HG02970 (cell line): Measurements from ENCODE around the gene FYTTD1.

Source experiments
- ATAC-seq: cut with Tn5 transposase; IDR thresholded peaks from one replicate; pipeline ENCODE4 v1.9.1; 2021; ENCODE audit warnings: mild to moderate bottlenecking, moderate library complexity, moderate number of reproducible peaks; ENCODE audit not compliant: unreplicated experiment, low FRiP score

Gene FYTTD1

DNA sequence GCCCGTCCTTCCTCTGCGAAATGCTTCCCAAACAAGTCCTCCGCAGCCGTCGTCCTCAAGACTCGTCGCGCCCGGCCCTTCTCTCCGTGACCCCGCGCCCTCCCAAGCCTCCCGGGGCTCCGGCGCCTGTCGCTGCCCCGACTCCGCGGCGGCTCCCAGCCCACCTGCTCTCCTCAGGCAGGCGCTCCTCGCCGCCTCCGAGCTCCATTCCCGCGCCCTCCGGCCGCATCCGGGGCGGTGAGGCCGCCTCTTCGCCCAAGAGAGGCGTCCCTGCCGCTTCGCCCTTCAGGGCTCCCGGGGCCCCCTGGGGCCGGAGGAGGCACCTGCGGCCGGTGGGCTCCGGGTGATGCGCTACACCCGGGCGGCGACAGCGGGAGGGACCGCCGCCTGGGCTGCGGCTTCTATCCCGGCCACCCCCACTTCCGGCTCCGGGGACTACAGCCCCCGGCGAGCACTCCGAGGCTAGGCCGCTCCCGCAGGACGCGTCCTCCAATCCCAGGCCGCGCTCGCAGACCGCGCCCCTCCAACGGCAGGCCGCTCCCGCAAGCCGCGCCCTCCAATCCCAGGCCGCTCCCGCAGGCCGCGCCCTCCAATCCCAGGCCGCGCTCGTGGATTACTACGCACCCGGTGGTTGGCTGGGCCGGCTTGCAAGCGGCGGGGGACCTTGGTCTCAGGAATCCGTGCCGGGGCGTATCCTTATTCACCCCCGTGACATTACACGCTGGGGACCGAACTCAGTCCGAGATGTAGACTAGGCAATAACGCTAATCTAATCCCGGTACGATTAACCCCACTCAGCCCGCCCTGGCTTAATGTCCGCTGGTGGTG, 13.0 kb upstream of the FYTTD1 start, which contains the start of gene RUBCN:
RUBCN (minus strand) TSS at position 414 of the 828 bp plus-strand sequence; CDS start at position 229, 185 bp downstream.
- ATAC-seq = peak; percentile 83

DNA sequence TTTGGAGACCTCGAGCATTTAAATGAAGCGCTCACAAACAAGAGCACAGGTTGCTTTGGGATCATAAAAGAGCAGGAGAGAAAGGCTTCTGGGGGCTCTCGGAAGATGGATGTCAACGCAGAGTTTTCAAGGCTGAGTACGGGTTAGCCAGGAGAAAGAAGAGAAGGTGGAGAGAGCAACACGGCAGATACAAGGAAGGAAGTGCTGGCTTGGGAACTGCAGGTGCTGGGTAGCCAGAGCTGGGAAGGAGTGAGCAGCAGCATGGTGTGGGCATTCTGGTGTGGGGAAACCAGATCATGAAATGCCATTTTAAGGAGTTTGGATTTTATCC, 12.4 kb upstream of the FYTTD1 start:
- no peak for ATAC-seq

DNA sequence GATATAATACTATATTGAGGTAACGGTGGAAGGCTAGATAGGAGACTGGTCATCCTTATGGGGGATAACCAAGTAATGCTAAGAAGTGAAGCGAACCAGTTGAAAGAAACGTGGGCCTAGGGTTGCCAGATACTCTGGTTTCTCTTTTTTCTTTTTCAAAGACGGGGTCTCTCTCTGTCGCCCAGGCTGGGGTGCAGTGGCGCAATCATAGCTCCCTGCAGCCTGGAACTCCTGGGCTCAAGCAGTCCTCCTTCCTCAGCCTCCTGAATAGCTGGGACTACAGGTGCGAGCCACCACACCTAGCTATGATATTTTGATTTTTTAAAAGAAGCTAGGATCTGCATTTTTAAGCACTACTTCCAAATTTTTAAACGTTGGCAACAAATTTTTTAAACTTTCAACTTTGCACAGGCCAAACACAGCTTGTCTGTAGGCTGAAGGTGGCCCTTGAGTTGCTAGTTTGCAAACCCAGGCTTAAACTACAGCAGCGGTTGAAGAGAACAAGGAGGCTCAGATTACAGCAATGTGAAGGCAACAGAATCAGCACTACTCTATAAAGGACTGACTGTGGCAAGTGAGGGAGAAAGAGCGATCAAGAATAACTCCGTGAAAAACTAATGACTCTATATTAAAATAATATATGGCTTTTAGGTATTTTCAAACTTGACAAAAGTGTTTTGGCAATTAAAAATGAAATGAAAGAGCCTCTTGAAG, 11.8 kb upstream of the FYTTD1 start:
- ATAC-seq = no peak

DNA sequence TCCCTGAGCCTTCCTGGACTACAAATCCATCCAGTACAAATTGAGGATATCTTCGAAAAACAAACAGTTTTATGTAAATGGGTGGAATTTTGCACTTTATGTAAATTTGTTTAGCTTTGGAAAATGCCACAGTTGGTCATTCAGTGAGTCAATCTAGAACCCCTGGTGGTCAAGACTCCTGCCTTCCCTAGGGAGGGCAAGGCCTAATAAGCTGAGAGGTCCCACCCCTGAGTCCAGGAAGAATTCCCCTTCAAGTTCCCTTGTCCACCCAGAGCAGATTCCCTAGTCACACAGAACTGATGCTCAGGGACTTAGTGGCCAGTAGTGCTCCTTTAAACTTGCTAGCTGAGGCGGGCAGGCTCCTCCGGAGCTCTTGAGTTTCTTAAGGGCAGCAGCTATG, 6.9 kb upstream of the FYTTD1 start:
- no peak for ATAC-seq

DNA sequence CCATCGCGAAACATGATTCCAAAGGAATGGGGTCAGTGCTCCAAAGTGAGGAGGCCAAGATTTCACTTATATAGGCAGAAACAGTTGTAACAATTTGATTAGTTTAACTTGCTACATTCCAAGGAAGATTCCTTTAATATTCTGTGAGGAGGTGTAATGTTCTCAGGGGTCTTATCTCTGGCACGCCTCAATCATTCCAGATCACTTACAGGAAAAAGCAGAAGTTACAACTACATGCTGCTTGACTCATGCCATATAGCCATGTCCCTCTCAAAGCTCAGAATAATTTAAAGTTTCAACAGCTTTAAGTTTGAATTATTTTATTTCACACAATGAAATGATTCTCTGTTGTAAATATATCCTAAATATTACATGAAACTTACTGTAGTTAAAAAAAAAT, 3.5 kb upstream of the FYTTD1 start:
- no peak for ATAC-seq

DNA sequence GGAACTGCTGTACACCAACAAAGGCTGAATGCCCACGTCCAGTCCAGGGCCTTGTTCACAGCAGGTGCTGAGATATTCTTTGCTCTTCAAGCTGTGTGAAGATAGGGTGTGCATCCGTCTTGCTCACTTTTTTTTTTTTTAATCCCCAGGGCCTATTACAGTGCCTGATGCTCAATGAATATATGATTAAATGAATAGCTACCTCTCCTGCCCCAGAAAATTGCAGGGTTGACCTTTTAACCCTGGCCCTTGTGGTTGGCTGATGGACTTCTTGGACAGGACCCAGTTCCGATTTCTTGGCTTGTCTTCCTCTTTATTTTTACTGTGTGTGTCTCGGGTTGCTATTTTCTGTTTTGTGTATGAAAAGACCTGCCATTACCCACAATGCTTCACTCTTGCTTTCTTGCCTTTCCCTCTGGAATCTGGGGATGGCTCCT, 2.9 kb upstream of the FYTTD1 start:
- ATAC-seq = no peak

DNA sequence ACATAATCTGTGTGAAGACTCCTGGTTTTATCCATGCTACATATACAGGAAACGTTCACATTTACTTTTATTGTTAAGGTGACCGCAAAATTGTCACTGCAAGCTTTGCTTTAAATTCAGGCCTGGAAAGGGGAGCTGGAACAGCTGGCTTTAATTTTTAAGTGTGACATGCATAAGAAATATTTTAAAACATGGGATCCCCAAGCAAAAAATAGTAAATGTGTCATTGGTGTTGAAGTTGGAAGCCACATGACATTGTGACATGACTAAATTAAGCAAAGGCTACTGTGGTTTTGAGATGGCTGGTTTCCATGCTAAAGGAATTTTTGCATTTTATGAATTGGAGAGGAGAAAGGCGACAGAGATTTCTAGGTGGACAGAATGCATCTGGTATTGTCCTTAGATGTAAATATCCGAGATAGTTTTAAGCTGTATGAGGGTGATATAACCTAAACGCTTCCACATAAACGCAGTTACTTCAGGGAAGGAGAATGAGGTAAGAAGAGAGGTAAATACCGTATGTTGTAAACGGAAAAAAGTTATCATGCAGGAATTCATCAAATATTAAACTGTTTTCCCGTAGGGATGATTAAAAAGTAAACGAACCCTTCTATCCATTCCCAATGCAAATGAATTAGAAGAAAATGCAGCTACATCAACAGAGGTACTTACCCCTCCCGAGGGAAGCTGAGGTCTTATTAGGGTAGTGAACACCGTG, 927 bp upstream of the FYTTD1 start:
- ATAC-seq = no peak

DNA sequence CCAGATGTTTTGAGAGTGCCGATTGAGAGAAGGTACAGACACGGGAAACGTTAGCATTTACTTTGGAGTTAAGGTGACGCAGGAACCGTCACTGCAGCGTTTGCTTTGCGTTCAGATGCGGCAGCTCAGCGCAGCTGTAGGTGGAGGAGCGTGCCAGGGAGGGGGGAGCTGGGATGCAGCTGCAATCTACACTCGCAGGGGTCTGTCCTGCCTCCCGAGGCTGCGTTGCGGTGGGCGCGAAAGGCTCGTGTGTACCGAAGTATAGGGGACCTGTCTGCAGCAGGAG, 425 bp upstream of the FYTTD1 start:
- ATAC-seq = peak; percentile 28

DNA sequence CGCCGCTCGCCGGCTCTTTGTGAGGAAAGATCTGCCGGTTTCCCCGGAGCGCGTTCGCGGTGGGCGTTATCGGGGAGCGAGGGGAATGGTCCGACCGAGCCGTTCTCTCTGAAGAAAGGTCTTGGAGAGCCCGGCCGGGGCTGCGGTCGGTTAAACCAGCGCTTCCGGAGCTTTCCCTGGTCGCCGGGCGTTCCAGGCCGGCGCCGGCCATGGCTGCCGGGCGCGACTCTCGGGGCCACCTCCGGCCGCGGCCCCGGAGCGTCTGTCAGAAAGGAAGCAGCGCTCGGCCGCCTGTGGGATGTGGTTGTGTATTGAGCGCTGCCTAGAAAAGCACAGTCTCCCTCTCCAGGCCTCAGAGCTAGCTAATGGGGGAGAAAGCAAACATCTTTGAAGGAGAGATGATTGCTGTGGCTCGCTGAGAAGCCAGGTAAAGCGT, 731 bp downstream of the FYTTD1 start:
- peak; percentile 41 for ATAC-seq

DNA sequence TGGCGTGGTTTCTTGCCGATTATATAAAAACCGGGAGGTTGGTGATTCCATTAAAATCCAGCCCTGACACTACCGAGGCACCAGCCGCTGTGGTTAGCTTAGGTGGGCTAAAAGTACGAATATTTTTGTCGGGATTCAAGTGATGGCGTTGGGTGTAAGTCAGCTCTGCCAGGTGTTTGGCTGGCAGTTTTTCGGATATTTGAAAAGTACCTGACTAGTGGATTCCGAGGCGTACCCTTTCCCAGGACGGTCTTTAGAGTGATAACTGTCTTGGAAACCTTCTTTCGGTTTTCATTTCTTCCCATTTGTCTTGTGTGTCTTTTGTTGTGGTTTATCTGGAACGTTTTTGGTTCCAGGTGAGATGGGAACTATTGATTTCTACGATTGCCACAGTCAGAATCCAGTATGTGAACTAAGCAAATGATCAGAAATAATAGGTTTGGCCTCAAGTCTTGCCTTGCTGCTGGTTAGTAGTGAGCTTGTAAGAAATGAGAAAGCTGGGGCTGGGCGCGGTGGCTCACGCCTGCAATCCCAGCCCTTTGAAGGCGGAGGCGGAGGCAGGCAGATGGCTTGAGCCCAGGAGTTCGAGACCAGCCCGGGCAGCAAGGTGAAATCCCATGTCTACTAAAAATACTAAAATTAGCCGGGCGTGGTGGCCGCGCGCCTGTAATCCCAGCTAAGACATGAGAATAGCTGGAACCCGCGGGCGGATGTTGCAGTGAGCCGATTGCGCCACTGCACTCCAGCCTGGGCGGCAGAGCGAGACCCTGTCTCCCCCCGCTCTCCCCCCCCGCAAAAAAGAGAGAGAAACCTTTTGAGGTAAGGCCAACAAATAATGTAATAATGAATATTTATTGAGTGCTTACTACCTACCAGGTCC, 1.4 kb downstream of the FYTTD1 start:
- no peak for ATAC-seq

DNA sequence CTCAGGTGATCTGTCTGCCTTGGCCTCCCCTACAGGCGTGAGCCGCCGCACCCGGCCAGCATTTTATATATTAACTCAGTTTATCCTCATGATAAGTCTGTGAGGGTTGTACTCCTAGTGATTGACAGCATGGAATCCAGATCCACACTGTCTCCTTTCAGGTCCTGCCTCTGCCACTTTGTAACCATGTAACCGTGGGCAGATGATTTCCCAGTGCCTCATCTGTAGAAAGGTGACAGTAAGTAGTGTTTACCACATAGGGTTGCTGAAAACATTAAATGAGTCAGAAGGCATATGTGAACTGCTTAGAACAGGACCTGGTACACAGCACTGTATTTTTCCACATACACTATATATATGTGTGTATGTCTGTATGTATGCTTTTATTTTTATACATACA, 2.4 kb downstream of the FYTTD1 start:
- ATAC-seq = no peak

DNA sequence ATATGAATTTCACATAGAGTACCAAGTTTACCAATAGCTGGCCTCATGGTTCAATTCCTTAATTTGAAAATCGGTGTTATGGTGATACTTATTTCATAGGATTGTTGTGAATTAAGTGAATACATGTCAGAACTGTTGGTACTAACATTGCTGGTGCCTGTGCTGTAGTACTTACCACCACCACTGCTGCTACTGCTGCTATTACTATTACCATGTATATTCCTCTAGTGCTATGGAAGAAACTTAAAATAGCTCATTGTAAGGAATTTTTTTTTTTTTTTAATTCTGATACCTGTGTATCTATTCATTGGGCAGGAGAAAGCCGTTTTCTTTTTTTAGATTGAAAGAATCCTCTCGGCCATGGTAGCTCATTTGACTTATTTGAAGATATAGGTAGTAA, 3.6 kb downstream of the FYTTD1 start:
- ATAC-seq = no peak

DNA sequence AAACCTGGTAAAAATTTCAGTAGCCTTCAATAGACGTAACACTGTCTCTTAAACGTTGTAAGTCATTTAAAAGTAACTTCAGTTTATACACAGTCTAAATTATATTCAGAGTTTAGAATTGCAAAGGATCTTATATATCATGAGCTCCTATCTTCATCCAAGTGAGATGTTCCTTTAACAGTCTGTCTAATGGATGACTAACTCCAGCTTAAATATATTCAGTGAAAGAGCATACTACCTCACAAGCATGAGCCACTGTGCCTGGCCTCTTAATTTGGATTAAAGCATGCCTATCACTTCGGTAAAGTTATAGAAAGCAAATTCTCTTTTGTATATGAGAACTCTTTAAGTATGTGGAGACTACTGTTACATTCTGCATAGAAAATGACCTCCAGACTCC, 7.0 kb downstream of the FYTTD1 start:
- ATAC-seq = no peak

DNA sequence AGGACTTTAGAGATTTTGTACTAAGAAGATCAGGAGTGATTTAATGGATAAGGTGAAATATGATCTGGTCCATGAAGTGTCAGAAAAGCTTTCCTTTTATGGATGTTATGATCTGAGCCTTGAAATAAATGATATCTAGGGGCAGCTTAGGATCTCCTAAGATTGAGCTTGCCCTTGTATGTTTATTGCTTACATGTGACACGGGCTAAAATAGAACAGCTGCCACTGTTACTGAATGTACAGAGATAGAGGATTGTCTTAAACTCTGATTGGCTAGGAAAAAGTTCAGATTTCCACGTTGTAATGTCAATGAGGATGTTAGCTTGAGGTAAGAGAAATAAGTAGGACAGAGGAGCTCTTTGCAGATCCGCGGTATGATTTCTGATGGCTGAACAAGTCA, 8.8 kb downstream of the FYTTD1 start:
- ATAC-seq = no peak

DNA sequence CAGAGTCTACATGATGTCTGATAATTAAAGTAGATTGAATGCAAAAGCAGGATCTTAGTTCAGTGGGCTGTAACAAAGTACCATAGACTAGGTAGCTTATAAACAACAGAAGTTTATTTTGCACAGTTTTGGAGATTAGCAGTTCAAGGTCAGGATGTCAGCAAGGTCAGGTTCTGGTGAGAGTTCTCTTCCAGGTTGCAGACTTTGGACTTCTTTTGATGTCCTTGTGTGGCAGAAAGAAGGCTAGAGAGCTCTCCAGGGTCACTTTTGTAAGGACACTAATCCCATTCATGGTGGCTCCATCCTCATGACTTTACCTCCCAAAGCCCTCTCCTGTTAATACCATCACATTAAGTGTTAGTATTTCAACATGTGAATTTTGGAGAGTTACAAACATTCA, 12.1 kb downstream of the FYTTD1 start:
- ATAC-seq = no peak

DNA sequence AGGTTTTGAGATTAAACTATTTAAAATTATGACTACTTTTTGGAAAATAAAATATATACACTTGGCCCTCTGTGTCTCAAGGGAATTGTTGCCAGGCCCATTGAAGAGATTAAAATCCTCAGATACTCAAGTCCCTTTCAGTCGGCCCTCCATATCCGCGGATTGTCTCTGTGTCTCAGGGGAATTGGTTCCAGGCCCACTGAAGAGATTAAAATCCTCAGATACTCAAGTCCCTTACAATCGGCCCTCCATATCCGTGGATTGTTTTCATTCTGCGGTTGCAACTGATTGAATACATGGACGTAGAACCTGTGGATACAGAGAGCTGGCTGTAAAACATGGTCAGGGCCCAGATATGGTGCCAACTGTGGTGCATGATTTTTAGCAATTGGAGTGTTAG, 25.6 kb downstream of the FYTTD1 start:
- no peak for ATAC-seq

DNA sequence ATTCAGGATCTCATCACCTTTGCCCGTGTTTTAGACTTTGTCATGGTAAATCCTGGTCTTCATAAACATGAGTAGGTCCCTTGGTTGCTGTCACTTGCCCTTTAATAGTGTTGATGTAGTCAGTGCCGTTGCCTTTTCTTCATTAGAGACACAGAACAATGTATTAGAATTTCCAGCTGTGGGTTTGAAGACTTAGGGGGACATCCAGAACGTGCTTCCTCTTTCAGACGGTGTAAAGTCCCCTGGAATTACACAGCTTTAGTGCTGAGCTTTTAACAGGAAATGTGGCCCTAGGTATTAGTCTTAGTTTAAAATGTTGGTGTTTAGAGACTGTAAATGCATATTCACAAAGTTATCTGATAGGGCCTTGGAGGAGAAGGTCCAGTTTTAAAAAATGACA, 32.5 kb downstream of the FYTTD1 start:
- ATAC-seq = no peak

DNA sequence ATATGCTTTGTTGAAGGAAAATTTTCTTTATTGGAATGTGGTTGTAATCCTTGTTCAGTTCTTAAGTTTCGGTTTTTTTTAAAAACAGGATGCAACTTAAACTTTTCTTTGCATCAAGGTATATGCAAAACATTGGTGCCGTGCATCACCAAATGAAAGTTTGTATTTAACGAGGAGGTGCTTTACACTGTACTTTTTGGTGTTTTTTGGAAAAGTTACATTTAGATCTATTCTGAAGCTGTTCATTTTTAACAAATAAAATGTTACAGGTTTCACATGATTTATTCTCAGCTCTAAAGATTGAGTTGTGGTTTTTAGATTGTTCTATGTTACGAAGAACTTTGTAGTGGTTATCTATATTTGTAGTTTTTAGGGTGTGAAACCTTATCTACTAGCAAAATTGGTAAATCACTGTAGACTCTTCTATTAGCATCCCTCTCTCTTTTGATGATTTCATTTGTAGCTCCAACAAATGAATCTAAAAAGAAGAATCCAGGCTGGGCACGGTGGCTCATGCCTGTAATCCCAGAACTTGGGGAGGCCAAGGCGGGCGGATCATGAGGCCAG, 34.4 kb downstream of the FYTTD1 start:
- no peak for ATAC-seq

DNA sequence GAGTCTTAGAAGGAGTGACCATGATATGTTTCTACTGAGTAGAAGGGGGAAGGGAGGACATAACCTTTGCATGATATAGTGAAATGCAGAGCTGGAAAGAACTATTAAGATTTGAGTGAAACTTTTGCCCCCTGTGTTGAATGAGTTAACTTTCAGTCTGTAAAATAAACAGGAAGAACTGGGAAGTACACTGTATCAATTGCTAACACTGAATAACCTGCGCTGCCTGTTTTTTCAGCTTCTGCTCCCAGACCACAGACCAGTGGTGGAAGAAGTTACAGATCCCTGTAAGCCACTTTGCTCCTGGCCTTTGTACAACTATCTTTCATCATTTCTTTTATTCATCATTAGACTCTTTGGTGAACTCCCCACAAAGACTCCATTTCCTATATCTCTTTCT, 37.7 kb downstream of the FYTTD1 start:
- no peak for ATAC-seq

DNA sequence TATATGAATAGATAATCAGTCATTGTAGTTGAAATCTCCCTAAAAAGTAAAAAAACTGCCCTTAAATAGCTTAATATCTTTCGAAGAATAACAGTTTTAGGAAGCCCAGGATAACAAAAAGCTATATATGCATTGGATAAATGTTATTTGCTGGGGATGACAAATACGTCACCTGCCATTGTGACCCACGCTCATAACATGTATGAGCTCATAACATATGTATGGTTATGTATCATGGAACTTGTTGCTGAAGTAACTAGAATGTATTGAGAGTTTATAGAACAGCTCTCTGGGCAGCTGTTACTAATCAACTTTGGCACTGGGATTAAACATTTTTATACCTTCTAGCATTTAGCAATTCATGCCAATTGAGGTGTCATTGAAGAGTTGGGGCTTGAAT, 39.6 kb downstream of the FYTTD1 start:
- ATAC-seq = no peak
